ENCODE measurements around the gene ADPRH.
A peak's percentile ranks its signal among the peaks of the same experiment; 100 is the strongest.
"Not testable (repeated sequence)": the region's sequence is repeated elsewhere in the genome, so short reads cannot be mapped to it uniquely, and the experiment has no call there.

ADPRH gene

DNA sequence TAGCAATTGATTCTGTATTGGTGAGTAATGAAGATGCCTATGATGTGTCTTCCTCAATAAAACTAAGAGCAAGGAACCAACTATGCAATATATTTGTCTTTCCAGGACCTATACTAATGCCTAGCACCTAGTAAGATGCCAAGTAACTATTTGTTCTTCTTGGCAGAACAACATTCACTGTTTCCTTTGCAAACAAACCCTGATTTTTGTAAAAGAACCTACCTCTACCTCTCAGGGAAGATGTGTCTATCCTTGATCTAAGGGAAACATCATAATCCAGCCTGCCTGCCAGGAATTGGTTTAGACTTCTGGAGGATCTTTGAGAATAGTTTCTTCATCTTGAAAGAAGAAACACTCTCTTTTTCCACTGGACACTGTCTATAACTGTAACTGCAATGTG is 3.8 kb upstream of the ADPRH start:
- Mint-ChIP-seq H3K4me3 (no peak overlapping the region), H3K27me3 (peaks cover 5% of the 10 kb centered on the region), H3K27ac (no peak overlapping the region), H3K9me3 (no peaks in the 10 kb centered on the region), H3K36me3 (ENCODE audit: low read depth) (no peaks in the 10 kb centered on the region), H3K4me1 (peaks cover 14% of the 10 kb centered on the region)
- DNase-seq: no peak
- no peak for ATAC-seq

DNA sequence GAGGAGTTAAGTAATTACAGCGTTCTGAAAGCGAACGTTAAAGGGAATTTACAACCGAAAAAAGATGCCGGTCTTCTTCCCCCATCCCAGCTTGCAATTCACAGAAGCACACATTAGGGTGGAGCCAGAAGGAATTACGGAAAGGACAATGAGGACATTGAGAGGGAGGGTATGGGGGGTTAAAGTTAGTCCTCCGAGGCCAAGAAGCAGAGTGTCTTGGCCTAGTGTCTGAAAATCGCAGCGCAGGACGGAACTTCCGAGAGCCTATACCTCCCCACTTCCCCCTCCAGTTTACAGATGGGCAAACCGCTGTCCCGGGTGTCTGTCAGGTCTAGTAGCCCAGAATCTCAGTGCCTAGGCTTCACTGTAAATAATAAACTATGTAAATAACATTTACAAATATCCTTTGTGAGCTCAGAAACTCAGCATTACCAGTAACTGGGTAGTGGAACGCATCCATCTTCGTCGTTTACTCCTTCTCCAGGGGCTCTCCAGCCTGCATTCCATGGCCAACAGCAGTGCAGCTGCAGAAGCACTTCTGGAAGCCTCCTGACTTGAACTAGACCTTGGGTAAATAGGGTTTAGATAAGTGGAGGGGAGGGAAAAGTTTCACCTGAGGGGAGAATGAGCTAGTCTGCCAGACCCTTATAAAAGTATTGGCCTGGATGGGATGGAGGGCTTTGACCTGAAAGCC is 922 bp downstream of the ADPRH start:
- ATAC-seq: peak; percentile 21
- peak overlapping the region; percentile 92 for H3K27ac Mint-ChIP-seq
- peaks cover 4% of the 10 kb centered on the region for H3K36me3 Mint-ChIP-seq (ENCODE audit: low read depth)
- peaks cover 26% of the 10 kb centered on the region for H3K4me1 Mint-ChIP-seq
- H3K27me3 Mint-ChIP-seq: peaks cover 6% of the 10 kb centered on the region
- H3K4me3 Mint-ChIP-seq: peak overlapping the region; percentile 84
- peak; percentile 24 for DNase-seq
- H3K9me3 Mint-ChIP-seq: no peaks in the 10 kb centered on the region

DNA sequence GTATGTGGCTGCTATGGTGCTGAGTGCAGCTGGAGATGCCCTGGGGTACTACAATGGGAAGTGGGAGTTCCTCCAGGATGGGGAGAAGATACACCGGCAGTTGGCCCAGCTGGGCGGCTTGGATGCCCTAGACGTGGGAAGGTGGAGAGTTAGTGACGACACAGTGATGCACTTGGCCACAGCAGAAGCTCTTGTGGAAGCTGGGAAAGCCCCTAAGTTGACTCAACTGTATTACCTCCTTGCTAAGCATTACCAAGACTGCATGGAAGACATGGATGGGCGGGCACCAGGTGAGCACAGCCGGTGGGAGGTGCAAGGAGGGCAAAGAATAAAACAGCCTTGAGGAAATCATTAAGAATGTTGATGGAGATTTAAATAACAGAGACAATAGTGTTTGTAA is 2.9 kb downstream of the ADPRH start:
- no peaks in the 10 kb centered on the region for H3K9me3 Mint-ChIP-seq
- ATAC-seq (peak; percentile 81), DNase-seq (peak; percentile 38)
- peaks cover 32% of the 10 kb centered on the region for H3K4me1 Mint-ChIP-seq
- H3K4me3 Mint-ChIP-seq: no peak overlapping the region
- peak overlapping the region; percentile 60 for H3K27ac Mint-ChIP-seq
- peaks cover 6% of the 10 kb centered on the region for H3K27me3 Mint-ChIP-seq
- peaks cover 4% of the 10 kb centered on the region for H3K36me3 Mint-ChIP-seq (ENCODE audit: low read depth)

DNA sequence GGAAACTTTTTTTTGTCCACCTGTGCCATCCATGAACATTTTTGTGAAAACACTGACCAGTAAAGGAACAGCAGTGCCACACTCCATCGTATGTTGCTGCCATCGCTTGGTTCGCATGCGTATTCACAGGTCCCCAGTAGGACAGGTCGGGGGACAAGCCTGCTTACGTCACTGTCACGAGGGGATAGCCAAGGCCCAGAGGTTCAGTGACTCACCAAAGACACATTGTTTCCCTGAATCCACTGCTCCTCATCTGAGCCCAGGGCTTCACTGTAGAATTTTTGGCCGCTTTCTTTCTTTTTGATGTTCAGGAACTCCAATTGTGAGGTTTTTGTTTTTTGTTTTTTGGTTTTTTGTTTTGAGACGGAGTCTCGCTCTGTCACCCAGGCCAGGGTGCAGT is 5.9 kb downstream of the ADPRH start:
- Mint-ChIP-seq H3K4me1 (peaks cover 51% of the 10 kb centered on the region), H3K27me3 (peaks cover 5% of the 10 kb centered on the region)
- no peak for DNase-seq

DNA sequence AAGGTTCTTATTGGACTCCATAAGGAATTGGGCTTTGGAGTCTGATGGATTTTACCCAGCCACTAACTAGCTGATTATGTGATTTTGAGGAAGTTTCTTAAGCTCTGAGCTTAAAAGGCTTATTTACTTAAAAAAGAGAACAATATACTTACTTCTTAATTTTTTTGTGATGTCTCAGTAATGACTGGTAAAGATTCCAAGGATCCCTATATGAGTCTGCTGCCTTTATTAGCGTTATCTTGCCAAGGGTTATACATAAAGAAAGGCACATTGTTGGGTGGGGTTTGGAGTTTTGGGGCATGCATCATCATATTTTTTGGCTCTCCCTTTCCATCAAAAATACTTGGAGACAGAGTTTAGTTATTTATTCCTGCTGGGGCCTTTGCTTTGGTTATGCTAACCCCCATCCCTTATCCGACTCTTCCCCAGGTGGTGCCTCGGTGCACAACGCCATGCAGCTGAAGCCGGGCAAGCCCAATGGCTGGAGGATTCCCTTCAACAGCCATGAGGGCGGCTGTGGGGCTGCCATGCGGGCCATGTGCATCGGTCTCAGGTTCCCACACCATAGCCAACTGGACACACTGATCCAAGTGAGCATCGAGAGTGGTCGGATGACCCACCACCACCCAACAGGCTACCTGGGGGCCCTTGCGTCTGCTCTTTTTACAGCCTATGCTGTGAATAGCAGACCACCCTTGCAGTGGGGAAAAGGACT is 6.7 kb downstream of the ADPRH start:
- DNase-seq: no peak
- Mint-ChIP-seq H3K27ac (no peak overlapping the region), H3K4me1 (peaks cover 47% of the 10 kb centered on the region), H3K4me3 (no peak overlapping the region), H3K9me3 (peaks cover 5% of the 10 kb centered on the region), H3K36me3 (ENCODE audit: low read depth) (peaks cover 9% of the 10 kb centered on the region), H3K27me3 (peaks cover 5% of the 10 kb centered on the region)
- ATAC-seq: no peak

More for the DNA sequence above, 5.9 kb downstream of the ADPRH start:
- H3K27ac Mint-ChIP-seq: no peak overlapping the region
- H3K36me3 Mint-ChIP-seq (ENCODE audit: low read depth): peaks cover 8% of the 10 kb centered on the region
- no peak overlapping the region for H3K4me3 Mint-ChIP-seq
- H3K9me3 Mint-ChIP-seq: peaks cover 4% of the 10 kb centered on the region
- ATAC-seq: no peak

DNA sequence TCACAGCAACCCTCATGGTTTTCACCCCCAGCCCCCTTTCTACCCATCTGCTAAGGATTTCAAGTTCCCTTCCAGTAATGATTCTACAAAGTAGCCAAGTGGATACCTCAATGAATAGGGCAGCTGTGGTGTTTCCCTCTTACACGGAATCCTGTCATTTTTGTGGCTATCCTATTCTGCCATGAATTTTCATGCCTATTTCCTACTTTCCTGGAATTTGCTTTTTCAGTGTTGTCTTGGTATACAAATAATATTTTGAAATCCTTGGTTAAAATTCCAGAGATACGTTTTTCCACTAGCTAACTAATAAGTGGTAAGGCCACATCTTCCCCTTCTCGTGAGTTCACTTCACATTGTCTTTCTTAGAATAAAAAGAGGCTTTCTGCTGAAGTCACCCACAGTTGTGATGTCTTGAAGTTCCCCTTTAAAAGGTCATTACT is 7.5 kb downstream of the ADPRH start:
- Mint-ChIP-seq H3K4me3 (no peak overlapping the region), H3K27ac (peak overlapping the region; percentile 59), H3K36me3 (ENCODE audit: low read depth) (peaks cover 9% of the 10 kb centered on the region)

DNA sequence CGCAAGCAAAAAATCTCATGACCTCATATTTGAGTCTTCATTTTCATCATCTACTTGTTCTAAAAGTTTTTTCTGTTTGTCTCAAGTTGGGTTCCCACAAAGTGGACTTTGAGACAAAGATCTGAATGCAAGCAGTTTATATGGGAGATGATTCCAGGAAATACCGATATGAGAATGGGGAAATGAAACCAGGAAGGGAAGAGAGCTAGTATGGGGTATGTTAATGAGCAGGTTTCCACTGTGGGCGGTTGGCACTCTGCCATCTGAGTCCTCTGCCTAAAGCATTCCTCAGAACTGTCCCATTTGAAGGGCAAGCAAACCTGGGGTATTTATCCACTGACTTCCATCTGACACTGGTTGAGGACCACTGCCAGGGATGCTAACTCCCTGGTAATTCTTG is 8.8 kb downstream of the ADPRH start:
- H3K4me1 Mint-ChIP-seq: peaks cover 39% of the 10 kb centered on the region
- peak; percentile 17 for ATAC-seq
- DNase-seq: peak; percentile 63
- H3K36me3 Mint-ChIP-seq (ENCODE audit: low read depth): peaks cover 5% of the 10 kb centered on the region
- peaks cover 2% of the 10 kb centered on the region for H3K27me3 Mint-ChIP-seq
- H3K4me3 Mint-ChIP-seq: no peak overlapping the region
- H3K9me3 Mint-ChIP-seq: peaks cover 5% of the 10 kb centered on the region
- peak overlapping the region; percentile 45 for H3K27ac Mint-ChIP-seq

More for the DNA sequence above, 7.5 kb downstream of the ADPRH start:
- DNase-seq: no peak
- ATAC-seq: no peak
- H3K4me1 Mint-ChIP-seq: peaks cover 47% of the 10 kb centered on the region
- peaks cover 3% of the 10 kb centered on the region for H3K27me3 Mint-ChIP-seq
- H3K9me3 Mint-ChIP-seq: peaks cover 5% of the 10 kb centered on the region

DNA sequence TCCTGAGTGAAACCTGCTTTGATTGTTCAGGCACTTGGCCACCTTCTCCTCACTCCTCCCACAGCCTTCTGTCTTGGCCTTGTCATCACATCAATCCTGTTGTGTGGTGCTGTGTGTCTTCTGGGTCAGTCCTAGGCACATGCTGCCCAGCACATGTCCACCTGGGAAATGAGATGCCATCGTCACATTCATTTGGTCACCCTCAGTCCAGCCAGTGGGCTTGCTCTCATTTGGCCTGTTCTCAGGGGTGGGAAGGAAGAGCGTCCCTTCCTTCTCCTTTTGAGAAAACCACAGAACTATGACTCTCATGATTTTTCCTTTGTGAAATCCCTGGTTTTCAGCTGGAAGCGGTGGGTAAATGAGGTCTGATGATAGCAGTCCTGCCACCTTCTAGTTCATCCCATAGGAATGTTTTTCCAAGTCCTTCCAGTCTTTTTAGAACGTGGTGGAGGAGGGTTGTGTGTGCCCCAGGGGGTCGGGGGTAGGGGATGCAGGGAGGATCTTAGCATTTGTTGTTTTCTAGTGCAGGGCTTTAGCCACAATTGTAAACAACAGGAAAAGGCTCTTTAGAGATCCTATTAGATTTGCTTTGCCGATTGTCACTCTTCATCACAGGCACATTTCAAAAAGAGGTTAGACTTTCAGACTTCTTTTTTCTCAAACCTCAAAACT is 9.9 kb downstream of the ADPRH start:
- no peak overlapping the region for H3K27ac Mint-ChIP-seq
- H3K27me3 Mint-ChIP-seq: peaks cover 2% of the 10 kb centered on the region
- H3K4me3 Mint-ChIP-seq: no peak overlapping the region
- H3K36me3 Mint-ChIP-seq (ENCODE audit: low read depth): peaks cover 5% of the 10 kb centered on the region
- peaks cover 39% of the 10 kb centered on the region for H3K4me1 Mint-ChIP-seq
- no peak for ATAC-seq
- DNase-seq: no peak
- peaks cover 5% of the 10 kb centered on the region for H3K9me3 Mint-ChIP-seq

DNA sequence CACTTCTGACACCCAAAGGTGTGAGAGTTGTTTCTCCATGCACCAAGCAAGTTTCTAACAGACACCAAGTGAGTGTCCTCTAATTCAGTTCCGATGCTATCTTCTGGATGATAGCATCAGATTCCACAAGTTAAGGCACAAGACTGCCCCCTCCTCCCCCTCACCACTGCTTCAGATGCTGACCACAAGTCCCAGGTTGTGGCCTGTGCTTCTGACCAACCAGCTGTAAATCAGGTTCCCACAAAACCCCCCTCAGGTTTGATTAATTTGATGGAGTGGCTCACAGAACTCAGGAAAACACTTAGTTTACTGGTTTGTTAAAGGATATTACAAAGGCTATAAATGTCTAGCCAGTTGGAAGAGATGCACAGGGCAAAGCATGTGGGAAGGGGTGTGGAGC is 11.4 kb downstream of the ADPRH start:
- Mint-ChIP-seq H3K9me3 (peaks cover 5% of the 10 kb centered on the region), H3K27ac (no peak overlapping the region), H3K27me3 (peaks cover 2% of the 10 kb centered on the region), H3K36me3 (ENCODE audit: low read depth) (peaks cover 5% of the 10 kb centered on the region), H3K4me1 (peaks cover 39% of the 10 kb centered on the region), H3K4me3 (no peak overlapping the region)
- ATAC-seq: no peak
- DNase-seq: no peak

DNA sequence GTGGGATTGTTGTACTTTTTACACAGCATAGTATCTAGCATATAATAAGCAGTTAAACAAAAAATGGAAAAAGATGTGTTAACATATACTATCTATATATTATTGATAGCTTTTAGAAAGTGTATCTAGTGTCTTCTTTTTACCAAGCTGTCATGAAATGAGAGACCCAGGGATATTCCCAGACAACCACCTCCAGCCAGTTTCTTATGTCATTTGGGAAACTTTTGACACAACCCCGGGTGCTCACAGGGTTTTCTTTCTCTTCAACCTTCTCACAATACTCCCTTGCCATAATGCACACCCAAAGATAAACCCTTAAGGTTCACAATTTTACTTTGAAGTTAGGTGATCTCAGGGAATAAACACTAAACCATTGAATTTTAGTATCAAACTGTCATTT is 13.6 kb downstream of the ADPRH start:
- Mint-ChIP-seq H3K4me1 (peaks cover 33% of the 10 kb centered on the region), H3K27me3 (peaks cover 2% of the 10 kb centered on the region), H3K4me3 (no peak overlapping the region), H3K27ac (no peak overlapping the region), H3K36me3 (ENCODE audit: low read depth) (peaks cover 5% of the 10 kb centered on the region), H3K9me3 (peaks cover 5% of the 10 kb centered on the region)
- ATAC-seq (no peak), DNase-seq (no peak)

DNA sequence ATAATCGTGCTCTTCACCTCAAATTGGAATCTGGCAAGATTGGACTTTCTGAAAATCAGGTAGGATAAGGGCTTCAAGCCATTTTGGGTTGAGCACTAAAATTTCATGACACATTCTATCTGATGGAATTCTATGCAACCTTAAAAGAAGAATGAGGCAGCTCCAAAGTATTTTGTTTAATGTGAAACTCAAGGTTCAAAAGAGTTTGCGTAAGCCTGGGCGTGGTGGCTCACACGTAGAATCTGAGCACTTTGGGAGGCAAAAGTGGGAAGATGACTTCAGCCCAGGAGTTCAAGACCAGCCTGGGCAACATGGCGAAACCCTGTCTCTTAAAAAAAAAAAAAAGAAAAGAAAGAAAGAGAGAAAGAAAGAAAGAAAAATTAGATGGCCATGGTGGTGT is 14.8 kb downstream of the ADPRH start:
- no peak for ATAC-seq
- no peak overlapping the region for H3K4me3 Mint-ChIP-seq
- H3K4me1 Mint-ChIP-seq: peaks cover 31% of the 10 kb centered on the region
- no peak for DNase-seq
- peaks cover 2% of the 10 kb centered on the region for H3K27me3 Mint-ChIP-seq
- H3K9me3 Mint-ChIP-seq: peaks cover 5% of the 10 kb centered on the region
- peaks cover 5% of the 10 kb centered on the region for H3K36me3 Mint-ChIP-seq (ENCODE audit: low read depth)
- no peak overlapping the region for H3K27ac Mint-ChIP-seq

DNA sequence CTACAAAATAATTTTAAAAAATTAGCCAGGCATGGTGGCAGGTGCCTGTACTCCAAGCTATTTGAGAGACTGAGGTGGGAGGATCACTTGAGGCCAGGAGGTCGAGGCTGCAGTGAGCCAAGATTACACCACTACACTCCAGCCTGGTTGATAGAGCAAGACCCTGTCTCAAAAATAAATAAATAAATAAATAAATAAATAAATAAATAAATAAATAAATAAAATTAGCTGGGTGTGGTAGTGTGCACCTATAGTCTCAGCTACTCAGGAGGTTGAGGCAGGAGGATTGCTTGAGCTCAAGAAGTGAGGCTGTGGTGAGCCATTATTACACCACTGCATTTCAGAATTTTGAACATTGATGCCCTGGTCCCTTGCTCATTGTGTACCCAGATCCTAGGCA is 15.6 kb downstream of the ADPRH start:
- peaks cover 31% of the 10 kb centered on the region for H3K4me1 Mint-ChIP-seq

DNA sequence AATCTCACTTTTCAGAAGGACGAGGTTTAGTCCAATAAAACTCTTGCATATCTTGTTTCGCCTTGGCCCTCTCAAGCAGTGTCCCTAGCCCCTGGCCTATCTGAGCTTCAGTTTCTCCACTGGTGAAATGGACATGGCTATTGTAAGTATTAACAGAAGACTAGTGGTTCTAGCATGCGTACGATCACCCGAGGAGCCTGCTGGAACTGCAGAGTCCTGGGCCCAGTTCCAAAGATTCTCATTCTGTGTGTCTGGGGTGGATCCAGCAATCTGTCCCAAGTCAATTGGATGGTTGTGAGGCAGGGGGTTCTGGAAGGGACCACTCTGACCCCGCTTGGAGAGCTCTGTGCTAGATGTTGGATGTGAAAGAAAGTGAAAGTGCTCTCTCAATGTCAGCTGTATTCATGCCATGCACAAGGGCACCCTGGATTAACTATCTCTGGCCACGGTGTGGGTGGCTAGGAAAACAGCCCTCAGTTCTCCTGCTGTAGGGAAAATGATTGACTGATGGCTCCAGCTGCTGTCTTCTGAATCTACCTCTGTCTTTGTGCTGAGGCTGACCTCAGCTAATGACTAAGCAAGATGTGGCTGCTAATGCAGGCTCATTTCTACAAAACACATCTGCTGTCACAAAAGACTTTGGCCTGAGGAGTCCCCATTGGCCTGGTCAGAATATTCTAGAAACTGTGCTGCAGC is 16.5 kb downstream of the ADPRH start:
- peaks cover 33% of the 10 kb centered on the region for H3K4me1 Mint-ChIP-seq
- H3K9me3 Mint-ChIP-seq: no peaks in the 10 kb centered on the region
- H3K4me3 Mint-ChIP-seq: no peak overlapping the region
- ATAC-seq: no peak
- peaks cover 2% of the 10 kb centered on the region for H3K27me3 Mint-ChIP-seq
- H3K36me3 Mint-ChIP-seq (ENCODE audit: low read depth): no peaks in the 10 kb centered on the region
- H3K27ac Mint-ChIP-seq: no peak overlapping the region
- DNase-seq: no peak

More for the DNA sequence above, 15.6 kb downstream of the ADPRH start:
- not testable (repeated sequence) for H3K4me3 Mint-ChIP-seq; ATAC-seq; H3K36me3 Mint-ChIP-seq (ENCODE audit: low read depth); H3K9me3 Mint-ChIP-seq; DNase-seq; H3K27me3 Mint-ChIP-seq; H3K27ac Mint-ChIP-seq

DNA sequence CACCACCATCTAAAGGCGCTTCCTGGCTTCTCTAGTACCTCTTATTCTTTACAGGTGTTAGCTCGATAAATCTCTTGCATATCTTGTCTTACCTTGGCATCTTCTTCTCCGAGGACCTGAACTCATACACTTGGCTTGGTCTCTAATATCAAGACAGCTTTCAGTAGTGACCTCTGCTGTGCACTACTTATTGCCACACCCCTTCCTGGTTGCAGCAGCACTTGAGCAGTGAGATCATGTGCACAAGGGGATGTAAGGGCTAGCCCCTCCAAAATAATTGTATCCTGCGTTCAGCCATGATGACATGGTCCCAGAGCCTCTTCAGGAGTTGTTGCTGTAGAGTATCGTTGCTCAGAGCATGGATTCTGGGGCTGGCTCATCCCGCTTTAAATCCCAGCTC is 17.1 kb downstream of the ADPRH start:
- no peaks in the 10 kb centered on the region for H3K9me3 Mint-ChIP-seq
- no peak overlapping the region for H3K4me3 Mint-ChIP-seq
- H3K36me3 Mint-ChIP-seq (ENCODE audit: low read depth): no peaks in the 10 kb centered on the region
- peaks cover 2% of the 10 kb centered on the region for H3K27me3 Mint-ChIP-seq
- DNase-seq: no peak
- no peak for ATAC-seq
- peaks cover 39% of the 10 kb centered on the region for H3K4me1 Mint-ChIP-seq
- no peak overlapping the region for H3K27ac Mint-ChIP-seq
